Panc1 (cell line): ENCODE data around the gene MBD3. TPM values are rescaled to one million over a fixed set of nuclear protein-coding genes. Genes with fewer than 3 reads are reported as not detected.

Experiments used
- ATAC-seq: fragments of 200-7000 bp; cut with Tn5 transposase; 2 replicates; pipeline ENCODE4 v1.9.1; 2020; ENCODE audit warnings: mild to moderate bottlenecking, moderate library complexity
- BruUV-seq: library from RNA; stranded (reverse); fragments of 400-500 nt; replicated peaks from 2 replicates; lab custom pipeline; 2021; lab: Mats Ljungman, UMichigan
- CTCF ChIA-PET: fragments of 300-600 bp; sonication (Branson Sonifier 250); formaldehyde crosslinking; loops from one replicate; lab custom pipeline; 2022; ENCODE audit warnings: antibody characterized with exemption; lab: Charles Lee
- POLR2A ChIA-PET: fragments of 300-600 bp; sonication (Branson Sonifier 250); formaldehyde crosslinking; loops from one replicate; lab custom pipeline; 2022; ENCODE audit warnings: antibody characterized with exemption; lab: Charles Lee
- DNase-seq: peaks from one replicate; pipeline ENCODE4 v3.0.0-alpha.2; 2010; ENCODE audit warnings: low read depth, low spot score
- H3K27ac ChIP-seq: 2 replicates; pipeline ENCODE4 v1.5.1; 2011; ENCODE audit warnings: mild to moderate bottlenecking, low read length, inconsistent platforms
- H3K27me3 ChIP-seq: fragments of 200-500 bp; sonication (Bioruptor generic); 2 replicates; pipeline ENCODE4 v1.6.0; 2014; ENCODE audit warnings: low read length, inconsistent platforms; ENCODE audit not compliant: control insufficient read depth, insufficient read depth
- H3K36me3 ChIP-seq: fragments of 200-500 bp; sonication (Bioruptor generic); 2 replicates; pipeline ENCODE4 v1.5.1; 2014; ENCODE audit warnings: inconsistent platforms, mild to moderate bottlenecking, low read length, moderate library complexity; ENCODE audit not compliant: control insufficient read depth, insufficient read depth
- H3K4me1 ChIP-seq: 2 replicates; pipeline ENCODE4 v1.5.1; 2011; ENCODE audit warnings: inconsistent platforms, mild to moderate bottlenecking, low read length, moderate library complexity; ENCODE audit not compliant: control insufficient read depth, insufficient read depth
- H3K4me3 ChIP-seq, 2 experiments: 2 replicates each; pipeline ENCODE4 v1.5.1; 2011 to 2012; ENCODE audit warnings: low read depth in 2 of 2, low read length in 2 of 2, mild to moderate bottlenecking in 2 of 2, inconsistent platforms in 1 of 2, moderate library complexity in 1 of 2
- H3K9me3 ChIP-seq: fragments of 200-500 bp; sonication (Bioruptor generic); 2 replicates; pipeline ENCODE4 v1.5.1; 2014; ENCODE audit warnings: low read depth, mild to moderate bottlenecking, inconsistent platforms, low read length, moderate library complexity; ENCODE audit not compliant: control insufficient read depth, insufficient read depth
- CTCF ChIP-seq: fragments of 450-650 bp; IDR thresholded peaks from 2 replicates; pipeline ENCODE4 v1.5.1; 2017; ENCODE audit warnings: mild to moderate bottlenecking
- POLR2AphosphoS5 ChIP-seq: IDR thresholded peaks from 2 replicates; pipeline ENCODE4 v1.6.1; 2012; ENCODE audit warnings: mild to moderate bottlenecking, low read depth, low read length, moderate library complexity
- REST ChIP-seq, 2 experiments: IDR thresholded peaks; 2 replicates each; pipeline ENCODE4 v1.6.1; 2011 to 2012; ENCODE audit warnings: low read depth in 2 of 2, control low read depth in 1 of 2, low read length in 1 of 2, mild to moderate bottlenecking in 1 of 2, moderate library complexity in 1 of 2; ENCODE audit not compliant: insufficient read depth in 1 of 2
- SIN3A ChIP-seq: IDR thresholded peaks from 2 replicates; pipeline ENCODE4 v1.6.1; 2012; ENCODE audit warnings: low read depth, mild to moderate bottlenecking, low read length, moderate library complexity, borderline replicate concordance; ENCODE audit not compliant: insufficient read depth
- TCF7L2 ChIP-seq: IDR thresholded peaks from 2 replicates; pipeline ENCODE4 v1.6.1; 2011; ENCODE audit warnings: mild to moderate bottlenecking, low read depth, low read length, inconsistent platforms
- in situ Hi-C: cut with HindIII; loops from 2 replicates; pipeline ENCODE4 v1.10.0; 2016; ENCODE audit warnings: low sequenced_read_pairs, low pct_unique_long_range_greater_than_20kb
- intact Hi-C: fragments of 100-400 bp; cut with micrococcal nuclease; formaldehyde crosslinking; loops from one replicate; pipeline ENCODE4 v1.10.0; 2022; ENCODE audit not compliant: unreplicated experiment
- total RNA-seq: library from RNA; stranded (reverse); gene quantifications from one replicate; pipeline ENCODE4 v1.2.1, GENCODE V29; 2021; ENCODE audit not compliant: unreplicated experiment

Gene MBD3
- total RNA-seq, 1 experiment from 2014 or later, result 139 TPM

GRCh38 chr19:1554968-1555367, 37.7 kb downstream of the MBD3 start:
- intact Hi-C loops, result no loop called here
- no TSS peak for BruUV-seq
- no peak for ATAC-seq

DNA sequence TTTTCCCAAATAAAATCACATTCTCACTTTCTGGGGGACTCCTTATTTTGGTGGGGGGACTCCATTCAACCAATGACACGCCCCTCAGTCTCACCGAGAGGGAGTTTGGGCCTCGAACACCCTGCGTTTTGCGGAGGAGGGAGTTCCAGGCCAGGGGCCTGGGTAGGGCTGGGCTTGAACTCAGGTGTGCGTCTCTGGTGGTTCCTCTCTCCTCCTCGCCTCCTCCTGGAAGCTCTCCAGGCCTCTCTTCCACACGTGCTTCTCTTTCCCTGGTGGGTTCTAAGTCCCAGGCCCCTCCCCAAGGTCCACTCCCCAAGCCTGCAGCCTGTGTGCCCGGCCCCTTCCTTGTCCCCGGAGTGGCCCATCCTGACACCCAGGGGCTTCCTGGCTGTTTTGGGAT, 39.2 kb downstream of the MBD3 start:
- Histone ChIP-seq H3K9me3 (no peaks in the 10 kb centered on the region), H3K4me1 (no peaks in the 10 kb centered on the region), H3K27me3 (no peaks in the 10 kb centered on the region), H3K4me3 (no peak overlapping the region), H3K36me3 (no peaks in the 10 kb centered on the region), H3K27ac (no peak overlapping the region)
- ChIA-PET CTCF (no interaction called here), POLR2A (no interaction called here)
- DNase-seq, result no peak
- TF ChIP-seq SIN3A (no peak), TCF7L2 (no peak), CTCF (no peak), REST (IDR thresholded peaks at IDR 0.05; ENCODE audit: insufficient read depth in 1 of 2, low read depth in 2 of 2, low read length in 1 of 2) (no peak), POLR2AphosphoS5 (no peak)
- intact Hi-C loops (no loop called here), in situ Hi-C loops (no loop called here)
- no TSS peak for BruUV-seq
- no peak for ATAC-seq

More at GRCh38 chr19:1554968-1555367, 37.7 kb downstream of the MBD3 start:
- DNase-seq, result no peak
- Histone ChIP-seq H3K27me3 (no peaks in the 10 kb centered on the region), H3K36me3 (no peaks in the 10 kb centered on the region), H3K4me1 (no peaks in the 10 kb centered on the region), H3K9me3 (no peaks in the 10 kb centered on the region), H3K4me3 (no peak overlapping the region), H3K27ac (no peak overlapping the region)
- in situ Hi-C loops, result no loop called here
- ChIA-PET POLR2A (no interaction called here), CTCF (no interaction called here)
- TF ChIP-seq CTCF, result no peak
